Activated CD4-positive, alpha-beta T cell treated with anti-CD3 and anti-CD28 coated beads, Interleukin-2, Interleukin-4, amounts not matched to agents 100 ng/mL and 50 ng/mL, durations not matched to agents 16 hours and 8 hours (primary cell): Measurements from ENCODE around the gene RNF168.
"Not testable (repeated sequence)": the region's sequence is repeated elsewhere in the genome, so short reads cannot be mapped to it uniquely, and the experiment has no call there.

ENCODE experiments used
- DNase-seq: peaks from one replicate; pipeline ENCODE4 v3.0.0-alpha.2; 2020; ENCODE audit warnings: low spot score

RNF168 gene

GRCh38 chr3:196514913-196515621 is 11.5 kb upstream of the RNF168 start, which contains the start of gene SMCO1:
TSS of gene SMCO1 (minus strand) at chr3:196515346. CDS start at chr3:196515209, 137 bp downstream.
- no peak for DNase-seq

GRCh38 chr3:196514350-196514716 is 10.8 kb upstream of the RNF168 start:
- DNase-seq = no peak

- no peak for DNase-seq
Measured at GRCh38 chr3:196513697-196514349, 10.3 kb upstream of the RNF168 start.

GRCh38 chr3:196511646-196512425 is 8.3 kb upstream of the RNF168 start:
- DNase-seq = not testable (repeated sequence)

GRCh38 chr3:196511108-196511507 is 7.5 kb upstream of the RNF168 start:
- DNase-seq = not testable (repeated sequence)

- DNase-seq = no peak
Measured at GRCh38 chr3:196506687-196507086, 3.1 kb upstream of the RNF168 start.

GRCh38 chr3:196504556-196504955 is 988 bp upstream of the RNF168 start:
- DNase-seq = no peak

GRCh38 chr3:196504077-196504398 is 470 bp upstream of the RNF168 start:
- not testable (repeated sequence) for DNase-seq

DNA sequence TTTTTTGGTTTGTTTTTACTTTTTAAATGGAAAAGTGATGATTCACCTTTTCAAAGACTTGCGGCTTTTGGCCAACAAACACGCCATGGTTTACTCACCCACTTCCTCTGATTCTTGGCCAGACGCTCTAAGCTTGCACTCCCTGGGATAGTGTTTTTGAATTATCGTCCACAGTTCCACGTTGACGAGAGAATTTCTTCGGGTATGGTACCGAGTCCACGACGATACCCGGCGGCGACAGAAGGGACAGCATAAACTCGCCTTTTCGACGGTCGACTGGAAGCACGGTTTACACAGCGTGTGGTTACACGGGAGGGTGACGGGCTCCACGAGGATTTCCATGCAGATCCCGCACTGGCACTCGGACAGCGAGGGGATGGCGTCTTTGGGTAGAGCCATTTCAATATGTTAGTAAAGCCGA is 783 bp downstream of the RNF168 start:
- peak; percentile 82 for DNase-seq

GRCh38 chr3:196501316-196502044 is 2.1 kb downstream of the RNF168 start:
- DNase-seq = peak; percentile 27

GRCh38 chr3:196499807-196500524 is 3.6 kb downstream of the RNF168 start:
- no peak for DNase-seq

GRCh38 chr3:196499061-196499460 is 4.5 kb downstream of the RNF168 start:
- no peak for DNase-seq

GRCh38 chr3:196498297-196498696 is 5.3 kb downstream of the RNF168 start:
- DNase-seq = no peak

DNA sequence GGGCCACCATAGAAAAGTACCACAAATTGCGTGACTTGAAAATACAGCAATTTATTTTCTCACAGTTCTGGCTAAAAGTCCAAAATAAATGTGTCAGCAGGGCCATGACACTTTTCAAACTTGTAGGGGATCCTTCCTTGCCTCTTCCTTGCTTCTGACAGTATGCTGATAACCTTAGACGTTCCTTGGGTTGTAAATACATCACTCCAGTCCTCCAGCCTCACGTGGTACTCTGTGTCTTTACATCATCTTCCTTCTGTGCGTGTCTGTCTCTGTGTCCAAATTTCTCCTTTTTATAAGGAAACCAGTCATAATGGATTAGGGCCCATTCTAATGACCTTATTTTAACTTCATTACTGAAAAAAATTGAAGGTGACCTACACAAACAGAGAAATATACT is 7.4 kb downstream of the RNF168 start:
- DNase-seq = no peak

DNA sequence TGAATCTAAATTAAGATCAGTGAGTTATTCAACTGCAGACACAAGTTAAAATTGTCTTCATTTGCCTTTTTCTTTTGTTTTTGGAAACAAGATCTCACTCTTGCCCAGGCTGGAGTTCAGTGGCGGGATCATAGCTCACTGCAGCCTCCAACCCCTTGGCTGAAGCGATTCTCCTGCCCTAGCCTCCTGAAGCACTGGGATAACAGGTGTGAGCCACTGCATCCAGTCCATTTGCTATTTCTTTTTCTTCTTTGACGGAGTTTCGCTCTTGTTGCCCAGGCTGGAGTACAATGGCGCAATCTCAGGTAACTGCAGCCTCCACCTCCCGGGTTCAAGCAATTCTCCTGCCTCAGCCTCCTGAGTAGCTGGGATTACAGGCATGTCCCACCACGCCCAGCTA is 10.3 kb downstream of the RNF168 start:
- DNase-seq = no peak

DNA sequence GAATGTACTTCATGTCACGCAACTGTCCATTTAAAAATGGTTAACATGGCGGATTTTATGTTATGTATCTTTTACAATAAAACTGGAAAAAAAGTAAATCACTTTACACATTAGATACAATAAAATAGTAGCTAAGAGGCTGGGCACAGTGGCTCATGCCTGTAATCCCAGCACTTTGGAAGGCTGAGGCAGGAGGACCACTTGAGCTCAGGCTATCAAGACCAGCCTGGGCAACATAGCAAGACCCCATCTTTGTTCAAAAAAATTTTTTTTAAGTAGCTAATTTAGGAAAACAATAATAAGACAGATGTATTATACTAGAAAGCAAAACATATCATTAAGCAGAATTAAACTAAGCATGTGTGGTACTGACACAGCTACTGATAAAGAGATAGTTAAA is 11.5 kb downstream of the RNF168 start:
- no peak for DNase-seq

DNA sequence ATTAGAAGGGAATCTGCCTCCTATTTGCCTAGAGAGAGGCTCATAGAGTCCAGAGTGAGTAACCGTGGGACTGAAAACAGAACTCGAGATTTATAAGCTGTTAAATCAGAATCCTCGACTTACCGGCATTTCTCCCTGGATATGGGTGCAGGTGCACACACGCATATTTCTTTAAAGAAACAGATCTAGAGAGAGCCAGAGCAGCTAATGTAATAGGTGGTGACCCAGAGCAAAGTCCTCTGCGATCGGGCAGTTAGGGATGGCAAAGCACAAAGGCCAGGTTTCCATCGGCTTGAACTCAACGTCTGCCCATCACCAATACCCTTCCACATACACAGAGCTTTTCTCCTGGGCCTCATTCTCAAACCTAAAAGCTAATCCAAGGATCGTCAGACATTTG is 13.8 kb downstream of the RNF168 start:
- no peak for DNase-seq

- no peak for DNase-seq
Measured at GRCh38 chr3:196486263-196486662, 17.3 kb downstream of the RNF168 start.

DNA sequence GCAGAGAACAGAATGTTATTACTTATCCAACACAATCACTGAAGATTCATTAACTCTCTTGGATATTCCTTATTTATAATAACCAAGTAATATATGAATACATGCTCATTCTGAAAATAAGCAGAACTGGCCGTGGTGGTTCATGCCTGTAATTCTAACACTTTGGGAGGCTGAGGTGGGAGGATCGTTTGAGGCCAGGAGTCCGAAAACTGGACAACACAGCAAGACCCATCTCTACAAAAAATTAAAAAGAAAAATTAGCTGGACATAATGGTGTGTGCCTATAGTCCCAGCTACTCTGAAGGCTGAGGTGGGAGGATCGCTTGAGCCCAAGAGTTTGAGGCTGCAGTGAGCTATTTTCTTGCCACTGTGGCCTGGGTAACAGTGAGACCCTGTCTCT is 25.9 kb downstream of the RNF168 start:
- DNase-seq = no peak

DNA sequence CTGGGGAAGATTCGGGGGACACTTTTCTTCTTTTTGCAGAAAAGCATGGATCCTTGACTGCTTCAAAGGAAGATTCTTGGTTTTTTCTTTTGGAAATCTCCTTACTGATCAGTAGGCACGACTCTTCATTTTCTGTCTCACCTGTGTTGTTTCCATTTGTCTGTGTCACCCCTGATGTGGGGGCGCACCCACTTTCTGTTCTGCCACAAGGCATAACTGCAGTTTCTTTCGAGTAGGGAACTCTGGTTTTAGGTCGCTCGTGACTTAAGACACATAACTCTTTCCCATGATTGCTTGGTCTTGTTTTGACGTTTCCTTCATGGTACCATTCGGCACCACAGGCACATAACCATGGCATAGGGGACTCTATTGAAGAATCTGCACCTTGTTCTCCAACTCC is 31.3 kb downstream of the RNF168 start:
- DNase-seq = no peak

DNA sequence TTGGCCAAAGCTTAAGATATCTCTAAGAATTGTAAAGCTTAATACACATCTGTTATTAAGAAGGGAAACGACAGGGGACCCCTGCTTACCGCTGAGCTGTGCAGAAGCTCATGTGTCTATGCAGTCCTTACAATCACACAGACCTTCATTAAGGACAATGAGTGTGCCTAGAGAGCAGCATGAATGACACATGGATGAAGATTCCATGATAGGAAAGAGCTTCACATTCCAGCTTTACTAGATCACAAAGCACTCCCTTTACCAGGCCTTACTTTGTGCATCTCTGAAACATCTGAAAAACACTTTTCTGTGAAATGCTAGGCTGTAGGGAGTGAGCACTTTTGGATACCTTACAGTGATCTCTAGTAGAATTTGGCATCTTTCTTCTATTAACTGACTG is 32.0 kb downstream of the RNF168 start:
- DNase-seq = no peak

DNA sequence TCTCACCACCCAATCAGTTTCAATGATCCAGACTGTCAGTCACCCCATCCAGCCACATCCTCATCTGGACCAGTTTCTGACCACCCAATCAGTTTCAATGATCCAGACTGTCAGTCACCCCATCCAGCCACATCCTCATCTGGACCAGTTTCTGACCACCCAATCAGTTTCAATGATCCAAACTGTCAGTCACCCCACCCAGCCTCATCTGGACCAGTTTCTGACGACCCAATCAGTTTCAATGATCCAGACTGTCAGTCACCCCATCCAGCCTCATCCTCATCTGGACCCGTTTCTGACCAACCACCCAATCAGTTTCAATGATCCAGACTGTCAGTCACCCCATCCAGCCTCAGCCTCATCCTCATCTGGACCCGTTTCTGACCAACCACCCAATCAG is 33.4 kb downstream of the RNF168 start:
- not testable (repeated sequence) for DNase-seq
